ENCODE data around the gene WIPI1. TPM values are rescaled to one million over a fixed set of nuclear protein-coding genes. Genes with fewer than 3 reads are reported as not detected.
A peak's percentile ranks its signal among the peaks of the same experiment; 100 is the strongest.

Gene WIPI1
- total and polyA plus RNA-seq, 2 of the 13 experiments (the other 11 are each of a cell fraction or from before 2014, with no cell fraction given): 29.4 to 141 TPM

DNA sequence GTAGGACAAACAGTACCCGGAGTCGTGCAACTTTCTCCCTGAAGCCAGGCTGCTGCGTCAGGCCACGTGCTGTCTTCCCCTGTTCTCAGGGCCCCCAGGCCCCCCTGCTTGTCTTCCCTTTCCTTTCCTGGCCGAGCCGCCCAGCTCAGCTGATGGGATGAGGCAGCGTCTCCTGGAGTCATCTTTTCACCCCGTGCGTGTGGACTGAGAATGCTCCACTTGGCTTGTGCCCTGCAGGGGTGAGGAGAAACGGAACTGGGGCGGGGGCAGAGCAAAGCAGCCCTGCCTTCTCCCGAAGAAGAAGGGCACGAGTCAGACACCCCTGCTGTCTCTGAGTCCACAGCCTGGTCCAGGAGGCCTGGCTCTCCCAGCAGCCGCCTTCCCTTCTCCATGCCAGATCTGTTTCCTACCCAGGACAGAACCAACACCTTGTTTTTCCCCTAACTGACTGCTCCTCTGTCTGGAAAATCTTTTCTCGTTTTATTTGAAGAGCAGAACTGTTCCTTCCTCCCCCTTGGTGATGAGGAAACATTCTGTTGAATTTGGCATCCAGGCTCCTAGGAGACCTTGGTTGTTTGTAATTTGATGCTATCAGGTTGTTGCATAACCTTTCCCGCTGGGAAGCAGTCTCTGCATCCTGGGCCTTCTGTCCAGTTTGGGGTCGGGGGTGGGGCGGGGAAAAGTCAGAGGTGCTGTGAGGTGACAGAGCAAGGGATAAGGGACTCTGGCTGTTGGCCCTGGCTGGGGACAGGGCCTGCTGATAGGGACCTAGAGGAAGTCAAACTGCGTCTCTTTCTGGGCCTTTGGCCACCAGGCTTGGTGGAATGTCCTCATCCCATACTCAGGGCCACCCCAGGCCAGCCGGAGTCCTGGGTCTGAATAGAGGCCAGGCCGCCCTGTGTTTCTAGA is 78.8 kb downstream of the WIPI1 start (continued):
- TF ChIP-seq ZNF382 (CRISPR knock-in tag; IDR thresholded peaks at IDR 0.05; ENCODE audit: borderline replicate concordance): no peak
- no peak for TF ChIP-seq ZNF577 (CRISPR knock-in tag; IDR thresholded peaks at IDR 0.05; ENCODE audit: borderline replicate concordance, low read depth)
- no peak for TF ChIP-seq SNAPC5 (CRISPR knock-in tag; IDR thresholded peaks at IDR 0.05; ENCODE audit: borderline replicate concordance)
- TF ChIP-seq, protein P1, sequence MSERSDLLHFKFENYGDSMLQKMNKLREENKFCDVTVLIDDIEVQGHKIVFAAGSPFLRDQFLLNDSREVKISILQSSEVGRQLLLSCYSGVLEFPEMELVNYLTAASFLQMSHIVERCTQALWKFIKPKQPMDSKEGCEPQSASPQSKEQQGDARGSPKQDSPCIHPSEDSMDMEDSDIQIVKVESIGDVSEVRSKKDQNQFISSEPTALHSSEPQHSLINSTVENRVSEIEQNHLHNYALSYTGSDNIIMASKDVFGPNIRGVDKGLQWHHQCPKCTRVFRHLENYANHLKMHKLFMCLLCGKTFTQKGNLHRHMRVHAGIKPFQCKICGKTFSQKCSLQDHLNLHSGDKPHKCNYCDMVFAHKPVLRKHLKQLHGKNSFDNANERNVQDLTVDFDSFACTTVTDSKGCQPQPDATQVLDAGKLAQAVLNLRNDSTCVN (CRISPR knock-in tag; IDR thresholded peaks at IDR 0.05; ENCODE audit: borderline replicate concordance): no peak; the same call in 1 of the 2 replicates
- TF ChIP-seq CCAR2 (optimal IDR thresholded peaks at IDR 0.05; ENCODE audit: low read depth, low read length): peak; percentile 83
- TF ChIP-seq MTA3 (CRISPR knock-in tag; IDR thresholded peaks at IDR 0.05): no peak
- TF ChIP-seq KDM5B (CRISPR knock-in tag; IDR thresholded peaks at IDR 0.05; ENCODE audit: borderline replicate concordance): peak; percentile 68; the same call in 1 of the 2 replicates
- TF ChIP-seq PHB2 (IDR thresholded peaks at IDR 0.05; ENCODE audit: partially characterized antibody): no peak
- TF ChIP-seq MTA1 (CRISPR knock-in tag; IDR thresholded peaks at IDR 0.05; ENCODE audit: borderline replicate concordance): peak; percentile 96
- peak; percentile 90 for TF ChIP-seq BCL6 (CRISPR knock-in tag; IDR thresholded peaks at IDR 0.05)
- TF ChIP-seq NBN (conservative IDR thresholded peaks at IDR 0.05): no peak
- no peak for TF ChIP-seq ZNF678 (CRISPR knock-in tag; IDR thresholded peaks at IDR 0.05)
- TF ChIP-seq ZNF292 (CRISPR knock-in tag; IDR thresholded peaks at IDR 0.05; ENCODE audit: borderline replicate concordance, low read depth): peak; percentile 85; the same call in 1 of the 2 replicates
- TF ChIP-seq LRRFIP1 (CRISPR knock-in tag; conservative IDR thresholded peaks at IDR 0.05): no peak
- TF ChIP-seq, protein P2, sequence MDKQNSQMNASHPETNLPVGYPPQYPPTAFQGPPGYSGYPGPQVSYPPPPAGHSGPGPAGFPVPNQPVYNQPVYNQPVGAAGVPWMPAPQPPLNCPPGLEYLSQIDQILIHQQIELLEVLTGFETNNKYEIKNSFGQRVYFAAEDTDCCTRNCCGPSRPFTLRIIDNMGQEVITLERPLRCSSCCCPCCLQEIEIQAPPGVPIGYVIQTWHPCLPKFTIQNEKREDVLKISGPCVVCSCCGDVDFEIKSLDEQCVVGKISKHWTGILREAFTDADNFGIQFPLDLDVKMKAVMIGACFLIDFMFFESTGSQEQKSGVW (CRISPR knock-in tag; IDR thresholded peaks at IDR 0.05; ENCODE audit: borderline replicate concordance): no peak
- peak; percentile 93 for TF ChIP-seq SALL1 (CRISPR knock-in tag; IDR thresholded peaks at IDR 0.05)
- peak; percentile 80; the same call in 1 of the 2 replicates for TF ChIP-seq ZNF878 (CRISPR knock-in tag; IDR thresholded peaks at IDR 0.05)
- peak; percentile 7; the same call in 1 of the 2 replicates for TF ChIP-seq ZNF251 (CRISPR knock-in tag; IDR thresholded peaks at IDR 0.05)
- TF ChIP-seq GTF2F1 (IDR thresholded peaks at IDR 0.05; ENCODE audit: low read length): no peak
- peak; percentile 42; the same call in 1 of the 2 replicates for TF ChIP-seq KLF6 (CRISPR knock-in tag; IDR thresholded peaks at IDR 0.05)
- TF ChIP-seq MAFK (conservative IDR thresholded peaks at IDR 0.05 in 1 of 2, IDR thresholded peaks at IDR 0.05 in 1 of 2; ENCODE audit: low read length in 2 of 2): peak in 1 of 2 experiments; percentile 38; a peak in 1 of 4 replicates
- TF ChIP-seq ZFP36 (IDR thresholded peaks at IDR 0.05; ENCODE audit: borderline replicate concordance, low read depth, low read length, partially characterized antibody): no peak
- TF ChIP-seq, protein P3, sequence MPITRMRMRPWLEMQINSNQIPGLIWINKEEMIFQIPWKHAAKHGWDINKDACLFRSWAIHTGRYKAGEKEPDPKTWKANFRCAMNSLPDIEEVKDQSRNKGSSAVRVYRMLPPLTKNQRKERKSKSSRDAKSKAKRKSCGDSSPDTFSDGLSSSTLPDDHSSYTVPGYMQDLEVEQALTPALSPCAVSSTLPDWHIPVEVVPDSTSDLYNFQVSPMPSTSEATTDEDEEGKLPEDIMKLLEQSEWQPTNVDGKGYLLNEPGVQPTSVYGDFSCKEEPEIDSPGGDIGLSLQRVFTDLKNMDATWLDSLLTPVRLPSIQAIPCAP (CRISPR knock-in tag; IDR thresholded peaks at IDR 0.05; ENCODE audit: low read depth): no peak
- peak; percentile 61; the same call in 1 of the 2 replicates for TF ChIP-seq KLF13 (CRISPR knock-in tag; IDR thresholded peaks at IDR 0.05)

Measured in HepG2 (cell line).